NCI-H1694 treated with DMSO at 0.1 percent for 48 hours (cell line): Measurements from ENCODE around the gene PHOX2B.
"Not testable (repeated sequence)": the region's sequence is repeated elsewhere in the genome, so short reads cannot be mapped to it uniquely, and the experiment has no call there.

Experiments
- DNase-seq: peaks from one replicate; lab custom pipeline; 2025; lab: John Stamatoyannopoulos, UW

The PHOX2B gene

GRCh38 chr4:41712425-41712824 lies 36.1 kb downstream of the PHOX2B start:
- no peak for DNase-seq

- not testable (repeated sequence) for DNase-seq
Measured at GRCh38 chr4:41711654-41712053, 36.9 kb downstream of the PHOX2B start.

- no peak for DNase-seq
Measured at GRCh38 chr4:41709844-41710481, 38.6 kb downstream of the PHOX2B start.

- no peak for DNase-seq
Measured at GRCh38 chr4:41703785-41704184, 44.7 kb downstream of the PHOX2B start.

GRCh38 chr4:41702770-41703169 lies 45.8 kb downstream of the PHOX2B start:
- no peak for DNase-seq

- no peak for DNase-seq
Measured at GRCh38 chr4:41701983-41702382, 46.5 kb downstream of the PHOX2B start.

GRCh38 chr4:41696763-41697162 lies 51.8 kb downstream of the PHOX2B start:
- DNase-seq, result no peak

- DNase-seq, result no peak
Measured at GRCh38 chr4:41696131-41696530, 52.4 kb downstream of the PHOX2B start.
